Measurements from ENCODE around the gene RBM34.

- TF ChIP-seq POLR2A (IDR thresholded peaks at IDR 0.05; ENCODE audit: low read length) (no peak), GATA1 (IDR thresholded peaks at IDR 0.05; ENCODE audit: low read depth, low read length) (no peak)
Observed at GRCh38 chr1:235133086-235133485, 28.0 kb downstream of the RBM34 start.
